GM21367 (cell line): ENCODE data around the gene IFNK.

Source experiments
- ATAC-seq: cut with Tn5 transposase; IDR thresholded peaks from one replicate; pipeline ENCODE4 v1.9.1; 2021; ENCODE audit not compliant: unreplicated experiment

The IFNK gene

GRCh38 chr9:27510780-27511179, 13.3 kb upstream of the IFNK start:
- ATAC-seq: no peak

- no peak for ATAC-seq
Measured at GRCh38 chr9:27511771-27512170, 12.3 kb upstream of the IFNK start.

GRCh38 chr9:27514551-27514950, 9.5 kb upstream of the IFNK start:
- ATAC-seq: no peak

- ATAC-seq: no peak
Measured at GRCh38 chr9:27518006-27518405, 6.1 kb upstream of the IFNK start.

- ATAC-seq: no peak
Measured at GRCh38 chr9:27518809-27519208, 5.3 kb upstream of the IFNK start.

- ATAC-seq: no peak
Measured at GRCh38 chr9:27519466-27520465, 4.3 kb upstream of the IFNK start.

GRCh38 chr9:27520986-27521385, 3.1 kb upstream of the IFNK start:
- no peak for ATAC-seq

- ATAC-seq: no peak
Measured at GRCh38 chr9:27523141-27523540, 949 bp upstream of the IFNK start.

GRCh38 chr9:27527702-27528075, 3.6 kb downstream of the IFNK start:
- ATAC-seq: no peak

- peak; percentile 58 for ATAC-seq
Measured at GRCh38 chr9:27528076-27528885, 4.2 kb downstream of the IFNK start.

GRCh38 chr9:27528886-27529315, 4.8 kb downstream of the IFNK start:
- ATAC-seq: peak; percentile 29

- ATAC-seq: peak; percentile 76
Measured at GRCh38 chr9:27529316-27530278, 5.5 kb downstream of the IFNK start, which contains the start of gene MOB3B. TSS of gene MOB3B (minus strand) at chr9:27529814. CDS start at chr9:27455550, 74,264 bp downstream.

- no peak for ATAC-seq
Measured at GRCh38 chr9:27530915-27531755, 7.0 kb downstream of the IFNK start.

GRCh38 chr9:27532046-27532445, 8.0 kb downstream of the IFNK start:
- ATAC-seq: no peak

GRCh38 chr9:27533311-27533710, 9.2 kb downstream of the IFNK start:
- ATAC-seq: no peak

- ATAC-seq: no peak
Measured at GRCh38 chr9:27534131-27534530, 10.0 kb downstream of the IFNK start.

- no peak for ATAC-seq
Measured at GRCh38 chr9:27534658-27535209, 10.6 kb downstream of the IFNK start.

- no peak for ATAC-seq
Measured at GRCh38 chr9:27535701-27536118, 11.6 kb downstream of the IFNK start.

- no peak for ATAC-seq
Measured at GRCh38 chr9:27536168-27536567, 12.1 kb downstream of the IFNK start.
